22Rv1 (cell line): Measurements from ENCODE around the gene SPATA31D4.

Experiments
- ZFX ChIP-seq: fragments of 450-650 bp; IDR thresholded peaks from 2 replicates; pipeline ENCODE4 v1.6.1; 2017; ENCODE audit warnings: antibody characterized with exemption, borderline replicate concordance
- TF ChIP-seq, protein P1 (sequence below): fragments of 450-650 bp; IDR thresholded peaks from 2 replicates; pipeline ENCODE4 v1.5.1; 2017; ENCODE audit warnings: mild to moderate bottlenecking

DNA sequence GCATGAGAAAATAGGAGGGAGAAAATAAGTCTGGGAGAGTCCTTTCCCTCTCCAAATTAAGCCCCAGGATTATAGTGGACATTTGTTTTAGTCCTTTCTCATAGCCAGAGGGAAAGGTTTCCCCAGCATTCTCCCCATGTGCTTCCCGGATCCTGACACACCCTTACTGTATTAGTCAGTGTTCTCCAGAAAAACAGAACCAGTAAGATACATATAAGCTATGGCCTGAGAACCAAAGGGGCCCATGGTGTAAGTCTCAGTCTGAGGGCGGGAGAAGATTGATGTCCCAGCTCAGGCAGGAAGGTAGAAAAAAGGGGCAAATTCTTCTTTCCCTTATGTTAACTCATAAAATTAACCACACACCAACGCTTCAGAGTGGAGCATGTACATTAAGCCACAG is 25.6 kb upstream of the SPATA31D4 start:
- TF ChIP-seq, protein P1, sequence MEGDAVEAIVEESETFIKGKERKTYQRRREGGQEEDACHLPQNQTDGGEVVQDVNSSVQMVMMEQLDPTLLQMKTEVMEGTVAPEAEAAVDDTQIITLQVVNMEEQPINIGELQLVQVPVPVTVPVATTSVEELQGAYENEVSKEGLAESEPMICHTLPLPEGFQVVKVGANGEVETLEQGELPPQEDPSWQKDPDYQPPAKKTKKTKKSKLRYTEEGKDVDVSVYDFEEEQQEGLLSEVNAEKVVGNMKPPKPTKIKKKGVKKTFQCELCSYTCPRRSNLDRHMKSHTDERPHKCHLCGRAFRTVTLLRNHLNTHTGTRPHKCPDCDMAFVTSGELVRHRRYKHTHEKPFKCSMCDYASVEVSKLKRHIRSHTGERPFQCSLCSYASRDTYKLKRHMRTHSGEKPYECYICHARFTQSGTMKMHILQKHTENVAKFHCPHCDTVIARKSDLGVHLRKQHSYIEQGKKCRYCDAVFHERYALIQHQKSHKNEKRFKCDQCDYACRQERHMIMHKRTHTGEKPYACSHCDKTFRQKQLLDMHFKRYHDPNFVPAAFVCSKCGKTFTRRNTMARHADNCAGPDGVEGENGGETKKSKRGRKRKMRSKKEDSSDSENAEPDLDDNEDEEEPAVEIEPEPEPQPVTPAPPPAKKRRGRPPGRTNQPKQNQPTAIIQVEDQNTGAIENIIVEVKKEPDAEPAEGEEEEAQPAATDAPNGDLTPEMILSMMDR, result no peak
- no peak for TF ChIP-seq ZFX
